Loucy (cell line): ENCODE measurements around the gene TMED4.

ENCODE experiments used
- H2AFZ ChIP-seq: fragments of 200-600 bp; sonication (generic); 2 replicates; pipeline ENCODE4 v1.6.0; 2016; ENCODE audit warnings: antibody characterized with exemption, mild to moderate bottlenecking, low read length, moderate library complexity
- H3F3A ChIP-seq: fragments of 200-600 bp; 2 replicates; pipeline ENCODE4 v1.6.0; 2016; ENCODE audit warnings: antibody characterized with exemption, low read depth, mild to moderate bottlenecking
- H3K27me3 ChIP-seq: fragments of 200-600 bp; sonication (generic); 2 replicates; pipeline ENCODE4 v1.6.1; 2014; ENCODE audit warnings: low read length, mild to moderate bottlenecking; ENCODE audit not compliant: insufficient read depth, poor library complexity, severe bottlenecking
- H3K36me3 ChIP-seq: fragments of 200-600 bp; sonication (generic); 2 replicates; pipeline ENCODE4 v1.6.1; 2016; ENCODE audit warnings: low read length; ENCODE audit not compliant: insufficient read depth
- H3K4me1 ChIP-seq: fragments of 200-600 bp; sonication (generic); 2 replicates; pipeline ENCODE4 v1.5.1; 2014; ENCODE audit warnings: low read length, mild to moderate bottlenecking; ENCODE audit not compliant: insufficient read depth, poor library complexity, severe bottlenecking
- H3K4me2 ChIP-seq: fragments of 200-600 bp; sonication (generic); 2 replicates; pipeline ENCODE4 v1.6.0; 2014; ENCODE audit warnings: antibody characterized with exemption, low read length, low read depth, mild to moderate bottlenecking; ENCODE audit not compliant: poor library complexity, severe bottlenecking
- H3K4me3 ChIP-seq: fragments of 200-600 bp; sonication (generic); 2 replicates; pipeline ENCODE4 v1.5.1; 2014; ENCODE audit warnings: low read length, mild to moderate bottlenecking, mixed read lengths; ENCODE audit not compliant: poor library complexity, severe bottlenecking
- H3K79me2 ChIP-seq: fragments of 200-600 bp; sonication (generic); 2 replicates; pipeline ENCODE4 v1.6.1; 2014; ENCODE audit warnings: low read length; ENCODE audit not compliant: insufficient read depth
- H3K9ac ChIP-seq: fragments of 200-600 bp; sonication (generic); 2 replicates; pipeline ENCODE4 v1.6.0; 2014; ENCODE audit warnings: mild to moderate bottlenecking, low read depth, low read length, moderate library complexity; ENCODE audit not compliant: poor library complexity, severe bottlenecking
- H3K9me2 ChIP-seq: fragments of 200-600 bp; sonication (generic); replicated peaks from 2 replicates; pipeline ENCODE4 v1.6.1; 2016; ENCODE audit warnings: low read depth, low read length, mixed read lengths
- H3K9me3 ChIP-seq: fragments of 200-600 bp; sonication (generic); 2 replicates; pipeline ENCODE4 v1.6.1; 2014; ENCODE audit warnings: mild to moderate bottlenecking, antibody characterized with exemption, low read length, low read depth; ENCODE audit not compliant: insufficient read depth
- H4K20me1 ChIP-seq: fragments of 200-600 bp; sonication (generic); 2 replicates; pipeline ENCODE4 v1.6.0; 2014; ENCODE audit warnings: antibody characterized with exemption, low read length, mild to moderate bottlenecking; ENCODE audit not compliant: insufficient read depth, poor library complexity, severe bottlenecking
- EZH2phosphoT487 ChIP-seq: fragments of 200-600 bp; IDR thresholded peaks from 2 replicates; pipeline ENCODE4 v1.6.1; 2018; ENCODE audit warnings: antibody characterized with exemption, mild to moderate bottlenecking, moderate library complexity, borderline replicate concordance
- TF ChIP-seq, protein P1 (sequence below): fragments of 200-600 bp; sonication (generic); conservative IDR thresholded peaks from 2 replicates; pipeline ENCODE4 v1.5.1; 2014; ENCODE audit warnings: mild to moderate bottlenecking, antibody characterized with exemption, low read length

The TMED4 gene

GRCh38 chr7:44581879-44582603, at the start of gene TMED4:
TMED4 (minus strand) TSS chr7:44582231; CDS start chr7:44582206, 25 bp downstream.
- Histone ChIP-seq H3F3A (no peaks in the 10 kb centered on the region), H3K9ac (peak within 1 kb of the TSS; percentile 97)

DNA sequence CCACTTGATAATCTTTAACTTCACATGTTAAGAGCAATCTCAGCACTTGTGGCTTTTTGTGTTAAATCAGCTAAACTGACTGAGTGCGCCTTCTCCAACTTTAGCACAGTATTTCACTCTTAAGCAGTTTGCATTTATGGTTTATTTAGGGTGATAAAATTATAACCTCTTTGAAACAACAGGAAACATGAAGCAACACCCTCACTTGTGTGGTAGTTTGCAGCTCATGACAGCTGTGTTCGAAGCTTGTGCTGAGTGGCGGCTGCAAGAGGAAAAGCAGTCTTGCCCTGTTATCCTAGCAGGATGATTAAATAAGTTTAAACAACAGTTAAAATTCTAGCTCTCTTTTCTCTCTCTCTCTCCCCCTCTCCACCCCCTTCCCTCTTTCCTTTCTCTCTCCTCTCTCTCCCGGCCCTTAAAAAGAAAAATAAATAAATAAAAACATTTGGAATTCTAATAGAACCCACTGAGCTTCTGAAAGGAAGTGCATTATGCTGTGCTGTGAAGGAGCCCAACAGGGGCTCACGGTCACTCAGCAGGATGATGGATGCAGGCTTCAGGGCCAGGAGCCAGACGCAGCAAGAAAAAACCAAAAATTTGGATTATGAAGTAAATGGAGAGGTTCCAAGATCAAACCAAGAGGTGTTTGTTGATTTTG, 49.6 kb upstream of the TMED4 start:
- peaks cover 9% of the 10 kb centered on the region; the same call in 1 of the 2 replicates for H3K36me3 ChIP-seq
- H3K9me2 ChIP-seq, result no peaks in the 10 kb centered on the region
- peak overlapping the region; percentile 47 for H3K9ac ChIP-seq
- H3K79me2 ChIP-seq, result peaks cover 9% of the 10 kb centered on the region; the same call in 1 of the 2 replicates
- no peak for TF ChIP-seq EZH2phosphoT487
- TF ChIP-seq, protein P1, sequence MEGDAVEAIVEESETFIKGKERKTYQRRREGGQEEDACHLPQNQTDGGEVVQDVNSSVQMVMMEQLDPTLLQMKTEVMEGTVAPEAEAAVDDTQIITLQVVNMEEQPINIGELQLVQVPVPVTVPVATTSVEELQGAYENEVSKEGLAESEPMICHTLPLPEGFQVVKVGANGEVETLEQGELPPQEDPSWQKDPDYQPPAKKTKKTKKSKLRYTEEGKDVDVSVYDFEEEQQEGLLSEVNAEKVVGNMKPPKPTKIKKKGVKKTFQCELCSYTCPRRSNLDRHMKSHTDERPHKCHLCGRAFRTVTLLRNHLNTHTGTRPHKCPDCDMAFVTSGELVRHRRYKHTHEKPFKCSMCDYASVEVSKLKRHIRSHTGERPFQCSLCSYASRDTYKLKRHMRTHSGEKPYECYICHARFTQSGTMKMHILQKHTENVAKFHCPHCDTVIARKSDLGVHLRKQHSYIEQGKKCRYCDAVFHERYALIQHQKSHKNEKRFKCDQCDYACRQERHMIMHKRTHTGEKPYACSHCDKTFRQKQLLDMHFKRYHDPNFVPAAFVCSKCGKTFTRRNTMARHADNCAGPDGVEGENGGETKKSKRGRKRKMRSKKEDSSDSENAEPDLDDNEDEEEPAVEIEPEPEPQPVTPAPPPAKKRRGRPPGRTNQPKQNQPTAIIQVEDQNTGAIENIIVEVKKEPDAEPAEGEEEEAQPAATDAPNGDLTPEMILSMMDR, result no peak
- peak overlapping the region; percentile 9 for H3K4me3 ChIP-seq
- H3K4me2 ChIP-seq, result peak overlapping the region; percentile 43
- no peaks in the 10 kb centered on the region for H3K9me3 ChIP-seq
- H2AFZ ChIP-seq, result no peak overlapping the region
- H3F3A ChIP-seq, result peaks cover 4% of the 10 kb centered on the region; the same call in 1 of the 2 replicates
- peaks cover 54% of the 10 kb centered on the region for H3K4me1 ChIP-seq
- no peaks in the 10 kb centered on the region for H3K27me3 ChIP-seq
- peaks cover 5% of the 10 kb centered on the region for H4K20me1 ChIP-seq

More at GRCh38 chr7:44581879-44582603, at the start of gene TMED4:
- Histone ChIP-seq H3K4me3 (peak within 1 kb of the TSS; percentile 95), H3K27me3 (no peaks in the 10 kb centered on the region), H3K36me3 (peaks cover 14% of the 10 kb centered on the region; the same call in 1 of the 2 replicates), H3K4me2 (peak within 1 kb of the TSS; percentile 93), H3K4me1 (peaks cover 12% of the 10 kb centered on the region), H3K79me2 (peaks cover 31% of the 10 kb centered on the region), H3K9me2 (no peaks in the 10 kb centered on the region), H3K9me3 (no peaks in the 10 kb centered on the region), H2AFZ (peak within 1 kb of the TSS; percentile 80), H4K20me1 (peaks cover 3% of the 10 kb centered on the region)
- TF ChIP-seq, protein P1, result no peak
- no peak for TF ChIP-seq EZH2phosphoT487

DNA sequence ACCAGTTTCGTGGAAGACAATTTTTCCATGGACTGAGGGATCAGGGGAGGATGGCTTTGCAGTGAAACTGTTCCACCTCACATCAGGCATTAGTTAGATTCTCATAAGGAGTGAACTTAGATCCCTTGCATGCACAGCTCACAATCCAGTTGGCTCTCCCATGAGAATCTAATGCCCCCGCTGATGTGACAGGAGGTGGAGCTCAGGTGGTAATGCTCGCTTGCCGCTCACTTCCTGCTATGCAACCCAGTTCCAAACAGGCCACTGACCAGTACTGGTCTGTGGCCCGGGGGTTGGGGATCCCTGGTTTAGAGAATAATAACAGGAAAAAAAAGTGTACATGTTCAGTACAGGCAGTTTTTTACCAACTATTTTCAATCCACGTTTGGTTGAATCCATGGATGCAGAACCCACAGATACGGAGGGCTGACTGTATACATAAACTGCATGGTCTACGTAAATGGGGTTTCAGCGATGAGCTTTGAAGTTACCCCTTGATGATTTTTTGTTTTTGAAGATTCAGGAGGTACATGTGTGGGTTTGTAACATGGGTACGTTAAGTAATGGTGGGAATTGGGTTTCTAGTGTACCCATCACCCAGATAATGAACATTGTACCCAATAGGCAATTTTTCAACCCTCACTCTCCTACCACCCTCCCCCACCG, 48.9 kb upstream of the TMED4 start:
- H4K20me1 ChIP-seq, result peaks cover 5% of the 10 kb centered on the region
- H3K9me3 ChIP-seq, result no peaks in the 10 kb centered on the region
- peaks cover 48% of the 10 kb centered on the region for H3K4me1 ChIP-seq
- no peak overlapping the region for H2AFZ ChIP-seq
- H3K27me3 ChIP-seq, result no peaks in the 10 kb centered on the region
- H3F3A ChIP-seq, result peaks cover 4% of the 10 kb centered on the region; the same call in 1 of the 2 replicates
- H3K4me2 ChIP-seq, result peak overlapping the region; percentile 43
- no peaks in the 10 kb centered on the region for H3K9me2 ChIP-seq
- H3K4me3 ChIP-seq, result no peak overlapping the region
- peaks cover 16% of the 10 kb centered on the region; the same call in 1 of the 2 replicates for H3K36me3 ChIP-seq
- no peak for TF ChIP-seq EZH2phosphoT487
- TF ChIP-seq, protein P1, result no peak
- H3K9ac ChIP-seq, result no peak overlapping the region
- H3K79me2 ChIP-seq, result peaks cover 7% of the 10 kb centered on the region; the same call in 1 of the 2 replicates
